HG03565 (cell line): ENCODE data around the gene OR11G2.
"Not testable (repeated sequence)": the region's sequence is repeated elsewhere in the genome, so short reads cannot be mapped to it uniquely, and the experiment has no call there.

Source experiments
- ATAC-seq: cut with Tn5 transposase; IDR thresholded peaks from one replicate; pipeline ENCODE4 v1.9.1; 2021; ENCODE audit warnings: mild to moderate bottlenecking, moderate library complexity; ENCODE audit not compliant: unreplicated experiment

OR11G2 gene

DNA sequence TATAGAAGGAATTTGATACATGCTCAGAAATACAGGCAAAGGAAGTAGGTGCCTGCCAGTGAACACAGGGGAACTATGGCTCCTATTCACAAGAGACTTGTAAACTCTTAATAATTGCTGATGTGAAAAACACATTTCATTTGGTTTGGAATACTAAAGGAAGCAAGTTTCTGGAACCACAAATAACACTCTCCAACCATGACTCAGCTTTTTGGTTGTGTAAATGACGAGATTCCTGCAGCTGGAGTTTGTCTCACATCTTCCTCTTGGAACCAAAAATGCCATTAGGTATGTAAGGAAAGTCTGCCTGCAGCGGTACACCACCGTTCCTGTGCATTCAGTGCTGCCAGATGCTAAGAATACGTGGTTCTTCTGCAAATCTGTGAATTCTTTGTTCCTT lies 28.3 kb downstream of the OR11G2 start:
- ATAC-seq = no peak

DNA sequence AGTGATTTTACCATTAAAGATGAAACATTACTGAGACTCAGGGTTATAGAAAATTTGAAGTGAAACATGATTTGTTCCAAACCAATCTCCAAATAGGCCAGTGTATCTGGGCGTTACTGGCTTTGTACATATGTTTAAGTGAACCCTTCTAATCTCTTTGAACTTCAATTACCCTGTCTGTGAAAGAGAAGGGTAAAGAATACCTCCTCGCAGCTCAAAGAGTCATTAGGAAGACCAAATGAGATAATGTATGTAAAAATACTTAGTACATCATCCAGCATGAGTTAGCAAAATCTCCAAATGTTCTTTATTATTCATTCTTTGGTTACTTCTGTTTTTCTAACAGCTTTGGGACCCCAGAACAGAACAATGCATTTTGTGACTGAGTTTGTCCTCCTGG lies 32.7 kb downstream of the OR11G2 start, which contains the start of gene OR11H6:
Gene OR11H6 (plus strand): TSS at position 301 of the 400 bp plus-strand sequence. CDS start 0 bp downstream, at position 301.
- ATAC-seq = no peak

DNA sequence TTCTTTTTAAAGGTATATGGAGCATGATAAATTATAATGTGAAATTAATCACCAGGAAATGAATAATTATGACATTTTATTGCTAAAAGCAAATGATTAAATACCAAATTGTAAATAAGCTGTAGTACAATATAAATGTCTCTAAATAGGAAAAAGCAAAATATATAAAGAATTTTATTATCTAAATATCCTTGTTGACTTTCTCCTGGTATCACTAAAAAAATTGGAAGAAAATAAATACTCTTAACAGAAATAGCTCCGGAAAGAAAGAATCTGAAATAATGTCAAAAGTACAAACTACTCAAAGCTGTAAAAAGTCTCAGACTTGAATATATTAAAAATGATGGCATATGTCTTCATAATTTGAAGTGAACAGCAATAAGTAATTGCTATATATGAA lies 38.0 kb downstream of the OR11G2 start, which contains the start of gene OR11H7:
Gene OR11H7 (plus strand): TSS at position 301 of the 400 bp plus-strand sequence.
- ATAC-seq = no peak

DNA sequence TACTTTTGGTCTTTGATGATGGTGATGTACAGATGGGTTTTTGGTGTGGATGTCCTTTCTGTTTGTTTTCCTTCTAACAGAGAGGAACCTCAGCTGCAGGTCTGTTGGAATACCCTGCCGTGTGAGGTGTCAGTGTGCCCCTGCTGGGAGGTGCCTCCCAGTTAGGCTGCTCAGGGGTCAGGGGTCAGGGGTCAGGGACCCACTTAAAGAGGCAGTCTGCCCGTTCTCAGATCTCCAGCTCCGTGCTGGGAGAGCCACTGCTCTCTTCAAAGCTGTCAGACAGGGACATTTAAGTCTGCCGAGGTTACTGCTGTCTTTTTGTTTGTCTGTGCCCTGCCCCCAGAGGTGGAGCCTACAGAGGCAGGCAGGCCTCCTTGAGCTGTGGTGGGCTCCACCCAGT lies 44.7 kb downstream of the OR11G2 start:
- ATAC-seq = not testable (repeated sequence)

DNA sequence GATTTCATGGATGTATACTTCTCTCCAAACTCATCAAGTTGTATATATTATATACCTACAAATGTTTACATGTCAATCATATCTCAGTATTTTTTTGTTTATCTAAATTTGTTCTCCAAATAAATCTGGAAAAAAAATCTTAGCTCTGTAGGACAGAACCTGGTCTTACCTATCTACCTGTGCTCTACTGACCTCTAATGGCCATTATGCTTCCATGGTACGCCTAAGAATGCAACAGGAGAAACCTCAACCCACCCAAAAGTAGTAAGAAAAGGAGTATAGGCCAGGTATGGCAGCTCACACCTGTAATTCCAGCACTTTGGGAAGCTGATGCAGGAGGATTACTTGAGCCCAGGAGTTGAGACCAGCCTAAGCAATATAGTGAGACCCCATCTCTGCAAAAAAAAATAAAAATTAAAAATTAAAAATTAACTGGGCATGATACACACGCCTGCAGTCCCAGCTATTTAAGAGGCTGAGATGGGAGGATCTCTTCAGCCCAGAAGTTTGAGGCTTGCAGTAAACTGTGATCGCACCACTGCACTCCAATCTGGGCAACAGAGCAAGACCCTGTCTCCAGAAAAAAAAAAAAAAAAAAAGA lies 57.0 kb downstream of the OR11G2 start:
- ATAC-seq = no peak
